GM13976 (cell line): ENCODE measurements around the gene STAT5B.

Experiments used
- DNase-seq: peaks from one replicate; pipeline ENCODE4 v3.0.0; 2012; ENCODE audit warnings: low spot score
- in situ Hi-C: fragments of 300-500 bp; cut with MboI; formaldehyde crosslinking; loops from one replicate; pipeline ENCODE4 v1.12.0; 2022; ENCODE audit warnings: low sequenced_read_pairs, mixed read lengths, inconsistent platforms; ENCODE audit not compliant: unreplicated experiment
- TF ChIP-seq, protein P1 (sequence below): IDR thresholded peaks from 2 replicates; pipeline ENCODE4 v1.5.1; 2012; ENCODE audit warnings: borderline replicate concordance, mild to moderate bottlenecking; ENCODE audit not compliant: insufficient read depth; ENCODE audit errors: extremely low read depth, missing control alignments, control extremely low read depth

Gene STAT5B

DNA sequence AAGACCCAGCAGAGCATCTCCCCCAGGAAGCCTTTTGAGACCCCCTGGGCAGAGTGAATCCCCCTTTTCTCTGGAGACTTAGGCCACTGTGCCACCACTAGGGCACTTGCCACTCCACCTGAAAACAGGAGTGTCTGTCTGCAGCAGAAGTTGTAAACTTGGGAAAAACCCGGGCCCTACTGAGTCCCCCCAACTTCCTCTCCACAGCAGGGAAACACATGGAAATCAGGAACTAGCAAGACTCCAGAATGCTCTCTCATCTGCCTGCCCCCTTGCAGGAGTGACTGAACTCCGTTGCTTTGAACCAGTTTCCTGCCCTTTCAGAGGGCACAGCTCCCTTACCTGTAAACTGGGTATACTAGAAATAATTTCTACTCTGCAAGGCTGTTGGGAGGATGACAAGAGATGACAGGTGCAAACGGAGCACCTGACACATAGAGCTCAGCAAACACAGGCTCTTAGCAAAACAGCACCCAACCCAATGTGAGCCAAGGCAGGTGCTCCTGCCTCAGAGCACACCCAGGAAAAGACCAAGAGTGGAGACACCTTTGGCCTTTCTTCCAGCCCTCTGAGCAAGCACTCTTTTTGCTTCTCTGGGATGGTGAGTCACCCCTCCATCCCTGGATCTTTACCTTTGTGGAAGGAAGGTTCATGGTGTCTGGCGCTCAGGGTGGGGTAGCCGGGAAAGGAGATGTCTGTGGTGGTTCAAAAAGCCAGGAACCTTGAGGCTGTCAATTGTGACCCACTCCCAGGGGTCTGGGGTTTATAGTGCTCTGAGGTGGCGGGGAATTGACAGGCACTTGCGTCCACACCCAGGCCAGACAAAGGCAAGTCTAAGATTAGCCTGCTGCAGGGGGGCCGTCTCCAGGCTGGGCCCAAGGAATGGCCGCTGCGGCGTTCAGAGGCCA lies 91.2 kb downstream of the STAT5B start, which contains the start of gene HCRT:
HCRT (minus strand) TSS at position 740 of the 908 bp plus-strand sequence; CDS start at position 653, 87 bp downstream.
- in situ Hi-C loops = loop anchor here (25.0 kb wide), 1 partner anchor 227 kb away; the partner anchor contains the start of gene CAVIN1
- DNase-seq = no peak
- TF ChIP-seq, protein P1, sequence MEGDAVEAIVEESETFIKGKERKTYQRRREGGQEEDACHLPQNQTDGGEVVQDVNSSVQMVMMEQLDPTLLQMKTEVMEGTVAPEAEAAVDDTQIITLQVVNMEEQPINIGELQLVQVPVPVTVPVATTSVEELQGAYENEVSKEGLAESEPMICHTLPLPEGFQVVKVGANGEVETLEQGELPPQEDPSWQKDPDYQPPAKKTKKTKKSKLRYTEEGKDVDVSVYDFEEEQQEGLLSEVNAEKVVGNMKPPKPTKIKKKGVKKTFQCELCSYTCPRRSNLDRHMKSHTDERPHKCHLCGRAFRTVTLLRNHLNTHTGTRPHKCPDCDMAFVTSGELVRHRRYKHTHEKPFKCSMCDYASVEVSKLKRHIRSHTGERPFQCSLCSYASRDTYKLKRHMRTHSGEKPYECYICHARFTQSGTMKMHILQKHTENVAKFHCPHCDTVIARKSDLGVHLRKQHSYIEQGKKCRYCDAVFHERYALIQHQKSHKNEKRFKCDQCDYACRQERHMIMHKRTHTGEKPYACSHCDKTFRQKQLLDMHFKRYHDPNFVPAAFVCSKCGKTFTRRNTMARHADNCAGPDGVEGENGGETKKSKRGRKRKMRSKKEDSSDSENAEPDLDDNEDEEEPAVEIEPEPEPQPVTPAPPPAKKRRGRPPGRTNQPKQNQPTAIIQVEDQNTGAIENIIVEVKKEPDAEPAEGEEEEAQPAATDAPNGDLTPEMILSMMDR = no peak

DNA sequence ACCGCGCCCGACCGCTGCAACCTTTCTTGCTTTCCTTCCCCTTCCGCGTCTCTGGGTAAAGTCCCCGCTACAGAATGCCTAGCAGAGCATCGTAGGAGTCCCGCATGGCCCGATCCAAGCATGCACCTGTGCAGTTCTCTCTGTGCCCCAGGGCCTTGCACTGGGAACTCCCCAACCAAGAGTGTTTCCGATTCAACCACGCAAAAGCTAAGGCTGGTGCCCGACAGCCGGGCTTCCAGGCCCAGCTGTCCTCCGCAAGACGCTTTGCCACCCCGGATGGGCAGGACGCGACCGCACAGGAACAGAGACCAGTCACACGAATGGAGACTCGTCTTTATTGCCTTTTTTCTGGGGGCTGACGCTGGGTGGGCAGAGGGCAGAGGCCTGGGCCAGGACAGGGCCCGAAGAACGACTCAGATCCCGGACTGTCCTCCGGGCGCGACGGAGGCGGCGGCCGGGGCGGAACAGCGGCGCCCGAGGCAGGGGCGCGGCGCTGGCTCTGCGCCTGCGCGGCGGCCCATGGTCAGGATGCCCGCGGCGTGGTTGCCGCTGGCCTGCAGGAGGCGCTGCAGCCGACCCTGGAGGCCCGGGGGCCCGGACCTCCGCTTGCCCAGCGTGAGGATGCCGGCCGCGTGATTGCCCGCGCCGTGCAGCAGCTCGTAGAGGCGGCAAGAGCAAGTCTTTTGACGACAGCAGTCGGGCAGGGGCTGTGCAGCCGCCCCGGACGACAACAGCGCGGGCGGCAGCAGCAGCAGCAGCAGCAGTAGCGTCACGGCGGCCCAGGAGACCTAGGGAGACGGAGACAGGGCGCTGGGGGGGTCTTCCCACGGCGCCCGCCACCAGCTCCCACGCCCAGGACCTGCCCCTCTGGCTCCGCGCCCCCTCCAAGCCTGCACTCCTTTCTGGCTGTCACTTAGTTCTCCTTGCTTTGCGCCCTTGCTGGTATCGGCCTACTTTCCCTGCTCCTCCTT lies 92.2 kb downstream of the STAT5B start:
- peak; percentile 96 for DNase-seq
- in situ Hi-C loops = loop anchor here (25.0 kb wide), 1 partner anchor 228 kb away; the partner anchor contains the start of gene CAVIN1
- TF ChIP-seq, protein P1 = peak; percentile 98

GRCh38 chr17:42182927-42183734 lies 93.1 kb downstream of the STAT5B start:
- in situ Hi-C loops = loop anchor here (25.0 kb wide), 1 partner anchor 229 kb away; the partner anchor contains the start of gene CAVIN1
- no peak for DNase-seq
- TF ChIP-seq, protein P1 = no peak

GRCh38 chr17:42181851-42182207 lies 94.4 kb downstream of the STAT5B start:
- no peak for DNase-seq
- TF ChIP-seq, protein P1 = no peak
- in situ Hi-C loops = loop anchor here (25.0 kb wide), 1 partner anchor 230 kb away; the partner anchor contains the start of gene CAVIN1

DNA sequence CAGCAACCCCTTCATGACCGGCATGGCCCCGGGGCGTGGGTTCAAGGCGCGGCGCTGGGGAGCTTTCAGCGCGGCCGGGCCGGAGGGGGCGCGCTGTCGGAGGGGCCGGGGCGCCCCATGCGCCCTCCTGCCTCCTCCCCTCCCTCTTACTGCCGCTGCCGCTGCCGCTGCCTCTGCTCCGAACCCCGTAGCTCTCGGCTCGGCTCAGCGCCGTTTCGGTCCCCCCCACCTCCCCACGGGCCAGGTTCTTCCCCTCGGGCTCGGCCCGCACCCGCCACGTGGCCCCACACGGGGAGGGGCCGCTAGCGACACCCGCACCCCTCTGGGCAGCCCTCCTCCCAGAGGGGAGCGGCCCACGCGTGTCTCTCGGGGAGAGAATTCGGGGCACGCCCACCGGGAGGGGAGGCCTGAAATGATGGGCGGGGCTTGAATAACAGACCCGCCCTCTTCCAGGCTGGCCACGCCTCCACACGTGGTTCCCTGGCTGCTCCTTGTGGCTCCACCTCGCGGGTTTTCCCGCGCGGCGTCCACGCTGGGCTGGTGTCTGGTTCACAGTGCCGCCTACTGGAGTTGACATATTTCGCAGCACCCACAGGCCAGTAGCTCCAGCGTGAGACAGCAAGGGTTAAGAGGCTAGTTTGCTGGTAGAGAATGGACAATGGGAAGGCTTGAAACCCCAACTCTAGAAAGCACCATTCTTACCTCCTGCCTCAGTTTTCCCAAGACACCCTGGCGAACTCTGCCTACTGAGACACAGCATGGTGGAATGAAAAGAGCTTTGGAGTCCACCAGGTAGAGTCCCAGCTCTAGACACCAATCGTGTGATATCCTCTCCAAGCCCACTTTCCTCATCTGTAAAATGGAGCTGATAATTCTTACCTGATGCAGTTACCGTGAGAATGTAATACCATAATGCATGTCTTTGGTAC lies 95.0 kb downstream of the STAT5B start, which contains the start of gene KCNH4:
KCNH4 (minus strand) TSS at position 221 of the 929 bp plus-strand sequence; CDS start at position 24, 197 bp downstream.
- TF ChIP-seq, protein P1 = peak; percentile 85
- peak; percentile 95 for DNase-seq
- in situ Hi-C loops = loop anchor here (25.0 kb wide), 1 partner anchor 231 kb away; the partner anchor contains the start of gene CAVIN1
